GM18519 (cell line): ENCODE measurements around the gene PADI3.

Source experiments
- ATAC-seq: cut with Tn5 transposase; IDR thresholded peaks from one replicate; pipeline ENCODE4 v1.9.1; 2021; ENCODE audit warnings: mild to moderate bottlenecking, moderate library complexity; ENCODE audit not compliant: unreplicated experiment, low FRiP score

Gene PADI3

DNA sequence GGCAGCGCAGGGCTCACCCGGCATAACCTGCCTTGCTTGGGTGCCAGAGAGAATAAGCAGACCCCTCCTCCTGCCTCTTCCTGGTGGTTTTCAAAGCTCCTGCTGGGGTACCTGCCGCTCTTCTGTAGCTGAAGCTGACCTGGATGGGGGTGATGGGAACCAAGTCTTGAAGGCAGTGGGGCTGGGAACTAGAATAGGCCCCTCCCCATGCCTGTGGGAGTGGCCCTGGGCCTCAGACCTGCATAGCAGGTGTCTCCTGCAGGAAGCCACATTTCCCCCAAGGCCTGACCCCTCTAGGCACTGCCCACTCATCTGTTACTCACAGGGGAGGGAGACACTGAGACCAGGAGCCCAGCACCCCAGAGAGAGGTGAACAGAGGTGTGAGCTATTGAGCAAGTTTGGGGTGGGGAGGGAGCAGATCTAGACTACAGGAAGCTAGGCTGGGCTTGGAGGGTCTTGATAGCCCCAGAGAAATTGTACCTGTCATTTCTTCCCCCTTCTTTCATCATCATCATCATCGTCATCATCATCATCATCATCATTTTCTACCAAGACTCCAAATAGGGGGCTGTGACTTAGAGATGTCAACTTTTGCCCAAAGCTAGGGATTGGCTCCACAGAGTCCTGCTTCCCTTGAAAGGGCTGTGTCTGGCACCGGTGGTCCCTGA is 33.9 kb upstream of the PADI3 start:
- no peak for ATAC-seq

DNA sequence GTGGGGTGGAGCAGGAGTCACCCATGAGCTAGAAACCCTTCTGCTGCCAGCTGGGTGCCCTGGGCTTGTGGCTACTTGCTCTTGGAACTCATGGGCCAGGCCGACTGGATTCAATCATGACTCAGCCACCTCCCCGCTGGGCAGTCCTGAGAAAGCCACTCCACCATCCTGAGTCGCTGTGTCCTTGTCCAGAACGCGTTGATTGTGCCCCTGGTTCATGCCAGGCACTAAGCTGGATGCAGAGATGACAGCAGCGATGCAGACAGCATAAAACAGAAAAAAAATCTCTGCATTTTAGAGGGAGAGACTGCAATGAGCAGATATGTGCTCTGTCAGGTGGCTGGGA is 33.4 kb upstream of the PADI3 start:
- ATAC-seq, result no peak

DNA sequence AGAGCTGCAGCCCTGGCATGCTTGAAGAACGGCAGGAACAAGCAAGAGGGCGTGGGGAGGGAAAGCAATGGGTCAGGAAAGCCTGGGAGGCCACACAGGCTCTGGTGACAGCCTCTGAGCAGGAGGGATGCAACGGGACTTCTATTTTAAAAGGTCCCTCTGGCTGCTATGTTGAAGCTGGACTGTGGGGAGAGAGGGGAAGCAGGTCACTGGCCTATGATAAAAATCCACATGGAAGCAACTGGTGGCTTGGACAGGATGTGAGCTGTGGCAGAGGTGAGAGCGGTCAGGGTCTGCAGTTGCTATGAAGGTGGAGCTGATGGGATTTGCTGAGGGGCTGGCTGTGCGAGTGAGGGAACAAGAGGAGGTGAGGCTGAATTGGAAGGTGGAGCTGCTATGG is 32.8 kb upstream of the PADI3 start:
- ATAC-seq, result no peak

DNA sequence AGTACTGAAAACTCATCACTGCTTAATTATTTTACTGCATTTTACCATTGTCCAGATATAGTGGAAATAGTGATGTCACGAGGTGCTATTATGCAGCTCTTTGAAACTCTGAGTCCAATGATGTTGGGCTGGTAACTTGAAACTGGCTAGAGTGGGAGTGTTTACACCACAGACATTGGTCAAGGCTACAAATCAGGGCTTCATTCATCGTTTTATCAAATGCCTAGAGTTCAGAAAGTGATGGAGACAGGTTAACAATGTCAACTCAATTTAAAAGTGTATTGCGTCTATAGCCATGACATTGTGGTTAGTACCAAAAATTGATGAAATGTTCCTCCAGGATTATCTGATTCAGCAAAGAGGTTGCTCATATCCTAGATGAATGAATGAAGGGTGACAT is 31.3 kb upstream of the PADI3 start:
- no peak for ATAC-seq

DNA sequence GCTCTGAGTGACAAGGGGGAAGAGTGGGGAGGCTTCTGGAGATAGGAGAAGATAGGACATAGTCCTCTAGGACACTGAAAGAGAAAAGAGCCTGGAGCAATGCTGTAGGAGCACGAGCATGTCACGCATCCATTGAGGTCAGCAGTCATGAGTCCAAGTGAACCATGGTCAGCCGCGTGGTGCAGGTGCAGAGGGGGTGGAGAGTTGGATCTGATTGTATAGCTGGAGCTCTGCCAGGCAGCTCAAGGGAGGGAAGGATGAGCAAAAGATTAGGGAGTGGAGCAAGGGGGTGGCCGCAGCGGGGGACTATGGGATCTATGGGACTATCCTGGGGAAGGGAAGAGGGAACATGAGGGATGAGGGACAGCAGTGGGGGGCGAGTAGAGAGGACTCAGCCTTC is 30.0 kb upstream of the PADI3 start:
- ATAC-seq, result no peak

DNA sequence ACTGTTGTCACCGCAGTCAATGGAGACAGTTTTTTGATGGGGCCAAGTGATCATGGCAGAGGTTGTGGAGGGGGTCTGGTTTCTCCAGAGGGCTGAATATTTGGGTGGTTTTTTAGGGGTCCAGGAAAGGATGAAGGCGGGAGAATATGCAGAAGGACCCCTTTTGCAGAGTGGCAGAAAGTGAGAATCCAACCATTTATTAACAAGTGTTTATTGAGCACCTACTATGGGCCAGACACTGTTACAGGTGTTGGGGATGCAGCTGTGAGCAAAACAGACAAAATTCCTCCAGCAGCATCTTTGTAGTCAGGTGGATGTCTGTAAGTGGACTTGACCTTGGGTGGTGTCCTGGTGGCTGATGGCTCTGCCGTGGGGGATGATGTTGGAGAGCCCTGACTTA is 28.6 kb upstream of the PADI3 start:
- ATAC-seq, result no peak

DNA sequence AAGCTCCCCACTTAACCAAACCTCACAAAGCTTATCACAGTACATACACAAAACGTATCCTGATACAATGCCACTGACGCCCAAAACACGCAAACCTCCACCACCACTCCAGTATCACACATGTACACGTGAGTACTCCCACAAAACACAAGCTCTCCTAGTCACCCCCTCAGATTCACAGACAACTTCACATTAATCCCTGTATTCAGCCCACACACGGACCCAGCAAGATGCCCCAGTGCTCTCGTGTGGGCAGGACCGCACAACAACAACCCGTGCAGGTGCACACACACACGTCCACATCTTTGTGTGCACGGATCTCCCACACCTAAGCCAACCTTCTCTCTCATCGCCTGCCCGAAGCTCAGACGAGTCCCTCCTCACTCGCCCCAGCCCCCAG is 26.3 kb upstream of the PADI3 start:
- no peak for ATAC-seq

DNA sequence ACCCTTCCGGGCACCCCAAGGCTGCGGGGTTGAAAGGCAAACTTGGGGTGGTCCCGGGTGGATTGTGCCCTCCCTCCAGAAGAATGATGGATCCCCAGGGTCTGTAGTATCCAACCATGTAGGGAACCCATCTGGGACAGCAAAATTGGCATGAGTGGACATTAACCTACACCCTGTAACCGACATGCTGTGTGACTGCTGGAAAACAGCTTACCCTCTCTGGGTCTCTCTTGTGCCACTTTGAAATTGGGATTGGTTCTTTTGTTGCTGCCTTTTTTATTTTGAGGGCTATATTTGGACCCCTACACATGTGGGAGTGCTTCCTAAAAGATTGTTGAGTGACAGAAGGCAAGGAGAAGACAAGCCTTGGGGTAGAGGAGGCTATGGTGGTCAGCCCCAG is 24.5 kb upstream of the PADI3 start:
- ATAC-seq, result no peak

DNA sequence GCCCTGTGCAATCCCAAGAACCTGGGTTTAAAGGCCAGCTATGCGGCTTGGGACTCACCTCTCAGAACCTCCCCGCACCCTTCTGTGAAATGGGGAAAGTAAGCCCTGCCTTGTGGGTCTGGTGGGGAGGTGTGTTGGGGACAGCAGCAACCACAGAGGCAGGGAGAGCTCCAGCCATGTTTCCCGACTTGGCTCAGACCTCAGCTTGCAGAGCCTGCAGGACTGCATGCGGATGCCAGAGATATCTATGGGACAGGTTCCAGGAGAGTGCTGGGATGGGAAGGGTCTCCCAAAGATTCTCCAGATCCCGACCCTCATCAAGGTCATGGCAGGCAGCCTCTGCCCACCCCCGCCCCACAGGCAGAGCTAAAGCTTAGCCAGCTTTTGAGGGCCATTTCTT is 23.8 kb upstream of the PADI3 start:
- no peak for ATAC-seq

DNA sequence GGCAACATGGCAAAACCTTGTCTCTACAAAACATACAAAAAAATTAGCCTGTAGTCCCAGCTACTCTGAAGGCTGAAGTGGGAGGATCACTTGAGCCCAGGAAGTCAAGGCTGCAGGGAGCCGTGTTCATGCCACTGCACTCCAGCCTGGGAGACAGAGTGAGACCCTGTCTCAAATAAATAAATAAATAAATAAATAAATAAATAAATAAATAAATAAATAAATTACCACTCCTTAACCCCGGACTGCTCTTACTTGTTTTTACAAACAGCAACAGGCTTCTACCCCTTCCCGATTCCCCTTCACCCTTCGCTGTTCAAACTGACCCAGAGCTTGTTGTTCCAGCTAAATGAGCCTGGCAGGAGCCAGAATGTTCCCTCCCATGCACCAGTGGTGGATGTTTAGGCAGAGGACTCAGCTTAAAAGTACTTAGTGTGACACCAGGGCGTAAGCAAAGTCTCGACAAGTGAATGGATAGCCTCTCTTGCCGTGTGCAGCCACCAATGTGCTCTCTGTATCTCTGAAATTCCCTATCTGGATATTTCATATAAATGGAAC is 21.5 kb upstream of the PADI3 start:
- ATAC-seq, result no peak

DNA sequence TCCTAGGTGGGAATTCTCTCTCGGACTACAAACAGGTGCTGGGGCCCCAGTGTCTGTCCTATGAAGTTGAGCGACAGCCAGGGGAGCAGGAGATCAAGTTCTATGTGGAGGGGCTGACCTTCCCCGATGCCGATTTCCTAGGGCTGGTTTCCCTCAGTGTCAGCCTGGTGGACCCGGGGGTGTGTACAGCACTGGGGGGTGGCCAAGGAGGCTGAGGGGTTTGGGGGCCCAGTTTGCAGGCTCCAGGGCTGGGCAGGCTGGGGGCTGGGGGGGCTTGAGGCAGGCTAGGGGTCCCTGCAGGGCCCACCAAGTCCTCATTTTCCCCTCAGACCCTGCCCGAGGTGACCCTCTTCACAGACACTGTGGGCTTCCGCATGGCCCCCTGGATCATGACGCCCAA is 20.3 kb upstream of the PADI3 start:
- no peak for ATAC-seq

DNA sequence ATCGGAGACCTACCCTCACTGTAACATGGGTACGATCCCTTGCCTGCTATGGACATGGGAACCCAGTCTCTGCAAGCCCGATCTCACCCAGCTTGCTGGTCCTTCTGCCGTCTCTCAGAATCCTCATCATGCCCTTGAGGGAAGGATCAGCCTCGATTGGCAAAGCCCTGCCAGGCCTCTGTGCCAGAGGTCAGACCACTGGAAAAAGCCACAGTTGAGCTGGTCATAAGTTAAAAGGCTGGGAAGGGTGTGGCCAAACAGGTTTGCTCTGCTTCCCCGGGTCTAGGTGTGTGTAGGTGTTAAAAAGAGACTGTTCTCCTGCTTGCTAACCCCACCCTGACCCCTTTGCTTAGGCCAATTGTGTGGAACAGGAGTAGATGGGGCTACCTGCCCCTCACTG is 19.5 kb upstream of the PADI3 start:
- no peak for ATAC-seq

DNA sequence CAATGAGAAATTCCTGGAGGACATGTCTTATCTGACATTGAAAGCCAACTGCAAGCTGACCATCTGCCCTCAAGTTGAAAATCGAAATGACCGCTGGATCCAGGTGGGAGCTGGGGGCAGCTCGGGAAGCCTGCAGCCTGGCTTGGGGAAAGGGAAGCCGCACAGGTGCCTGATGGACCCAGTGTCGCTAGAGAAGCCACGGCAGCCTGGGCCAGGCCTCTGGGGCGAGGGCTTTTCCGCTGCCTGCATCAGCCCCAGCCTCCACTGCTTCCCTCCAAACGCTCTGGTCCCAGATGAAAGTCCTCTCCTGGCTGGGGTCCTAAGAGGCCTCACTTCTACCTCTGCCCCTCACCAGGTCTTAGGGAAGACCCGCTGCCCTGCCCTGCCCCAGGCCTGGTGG is 18.8 kb upstream of the PADI3 start:
- no peak for ATAC-seq

DNA sequence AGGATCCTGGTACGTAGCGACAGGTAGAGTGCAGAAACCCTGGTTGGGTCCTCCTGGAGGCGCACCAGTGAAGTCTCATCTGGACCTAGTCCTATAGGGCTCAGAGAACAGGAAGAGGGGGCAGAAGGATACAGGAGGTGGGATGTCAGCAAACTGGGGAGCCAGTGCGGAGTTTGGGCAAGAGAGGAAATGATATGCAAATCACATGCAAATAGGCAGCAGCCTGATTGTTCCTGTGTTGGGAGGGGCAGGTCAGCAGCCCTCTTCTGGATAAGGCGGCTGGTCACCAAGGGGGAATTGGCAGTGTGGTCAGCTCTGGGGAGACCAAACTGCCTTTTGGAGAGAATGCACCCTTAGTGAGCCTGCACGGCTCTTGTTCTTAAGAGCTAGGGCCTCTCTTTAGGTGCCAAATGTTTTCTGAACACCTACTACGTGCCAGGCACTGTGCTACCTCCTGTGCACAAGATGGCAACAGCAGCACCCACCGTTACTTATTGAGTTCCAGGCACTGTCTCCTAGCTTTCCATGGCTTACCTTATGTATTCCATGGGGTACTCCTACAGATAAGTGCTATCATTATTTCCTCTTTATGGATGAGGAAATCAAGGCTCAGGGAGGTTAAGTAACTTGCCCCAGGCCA is 18.1 kb upstream of the PADI3 start:
- ATAC-seq, result no peak

DNA sequence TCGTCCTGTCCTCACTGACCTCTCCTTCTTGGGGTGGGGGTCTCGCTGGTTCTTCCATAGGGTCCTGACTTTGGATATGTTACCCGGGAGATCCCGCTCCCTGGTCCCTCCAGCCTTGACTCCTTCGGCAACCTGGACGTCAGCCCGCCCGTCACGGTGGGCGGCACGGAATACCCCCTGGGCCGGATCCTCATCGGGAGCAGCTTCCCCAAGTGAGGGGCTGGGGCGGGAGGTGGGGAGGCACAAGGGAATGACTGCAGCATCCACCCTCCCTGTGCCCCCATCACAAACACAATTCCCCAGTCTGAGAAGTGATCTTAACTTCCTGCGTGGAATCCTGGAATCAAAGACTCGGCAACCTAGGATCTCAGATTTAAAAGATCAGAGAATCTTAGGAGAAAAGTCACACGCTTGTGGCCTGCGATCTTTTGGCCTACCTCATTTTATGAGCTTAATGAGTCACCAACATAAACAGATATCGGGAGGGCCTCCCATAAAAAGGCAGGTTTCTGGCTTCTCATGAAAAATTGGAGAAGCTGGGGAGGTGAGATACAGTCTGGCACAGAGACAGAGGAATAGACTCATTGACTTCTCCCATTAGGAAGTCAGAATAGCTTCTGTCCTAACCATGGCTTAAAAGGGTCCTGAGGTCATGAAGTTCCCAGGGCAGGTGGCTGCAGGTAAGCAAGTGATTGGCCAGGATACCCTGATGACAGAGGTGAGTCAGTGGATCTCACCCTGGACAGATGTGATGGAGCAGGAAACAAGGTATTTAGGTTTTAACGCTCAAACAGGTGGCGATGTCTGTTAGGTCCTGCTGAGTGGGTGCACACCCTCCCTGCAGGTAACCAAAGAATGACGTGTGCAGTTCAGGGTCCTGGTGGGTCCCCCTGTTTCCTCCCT is 15.9 kb upstream of the PADI3 start:
- ATAC-seq, result no peak

DNA sequence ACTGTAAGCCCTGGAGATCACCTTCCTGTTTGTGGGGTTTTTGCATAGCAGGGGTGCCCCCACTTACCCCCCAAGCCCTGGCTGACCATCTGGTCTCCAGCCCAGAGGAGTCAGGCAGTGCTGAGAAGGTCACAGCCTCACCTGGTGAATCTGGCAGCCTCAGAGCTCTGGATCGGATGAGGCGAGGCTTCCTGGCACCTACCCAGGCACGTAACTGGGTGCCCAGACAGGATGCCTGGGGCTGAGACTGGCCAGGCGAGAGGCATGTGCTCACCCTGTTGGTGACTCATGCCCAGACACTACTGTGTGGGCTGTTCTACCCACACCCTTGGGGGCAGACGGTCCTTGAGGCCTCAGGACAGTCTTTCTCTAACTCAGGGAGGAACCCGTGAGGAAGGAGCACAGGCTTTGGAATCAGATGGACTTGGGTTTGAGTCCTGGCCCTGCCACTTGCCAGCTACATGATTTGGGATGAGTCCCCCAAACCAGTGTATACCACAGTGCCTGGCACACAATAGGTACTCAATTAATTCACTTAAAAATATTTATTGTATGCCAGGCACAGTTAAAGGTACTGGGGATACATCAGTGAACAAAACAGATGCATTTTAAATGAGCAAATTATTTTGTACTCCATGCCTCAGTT is 15.1 kb upstream of the PADI3 start:
- ATAC-seq, result no peak

DNA sequence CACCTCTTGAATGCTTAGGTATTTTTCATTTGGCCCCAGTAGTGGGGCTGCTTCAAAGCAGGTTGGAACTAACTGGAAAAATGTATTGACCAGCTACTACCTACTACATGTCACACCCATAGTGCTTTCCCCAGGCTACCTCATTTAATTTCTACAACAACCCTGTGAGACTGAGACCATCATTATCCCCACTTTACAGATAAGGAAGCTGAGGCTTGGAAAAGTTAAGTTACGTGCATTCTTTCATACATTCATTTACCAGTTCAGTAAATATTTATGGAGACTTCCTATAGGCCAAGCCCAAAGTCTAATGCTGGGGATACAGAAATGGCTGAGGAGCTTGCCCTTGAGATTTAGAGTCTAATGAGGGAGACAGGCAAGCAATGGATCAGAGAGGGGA is 14.5 kb upstream of the PADI3 start:
- no peak for ATAC-seq

DNA sequence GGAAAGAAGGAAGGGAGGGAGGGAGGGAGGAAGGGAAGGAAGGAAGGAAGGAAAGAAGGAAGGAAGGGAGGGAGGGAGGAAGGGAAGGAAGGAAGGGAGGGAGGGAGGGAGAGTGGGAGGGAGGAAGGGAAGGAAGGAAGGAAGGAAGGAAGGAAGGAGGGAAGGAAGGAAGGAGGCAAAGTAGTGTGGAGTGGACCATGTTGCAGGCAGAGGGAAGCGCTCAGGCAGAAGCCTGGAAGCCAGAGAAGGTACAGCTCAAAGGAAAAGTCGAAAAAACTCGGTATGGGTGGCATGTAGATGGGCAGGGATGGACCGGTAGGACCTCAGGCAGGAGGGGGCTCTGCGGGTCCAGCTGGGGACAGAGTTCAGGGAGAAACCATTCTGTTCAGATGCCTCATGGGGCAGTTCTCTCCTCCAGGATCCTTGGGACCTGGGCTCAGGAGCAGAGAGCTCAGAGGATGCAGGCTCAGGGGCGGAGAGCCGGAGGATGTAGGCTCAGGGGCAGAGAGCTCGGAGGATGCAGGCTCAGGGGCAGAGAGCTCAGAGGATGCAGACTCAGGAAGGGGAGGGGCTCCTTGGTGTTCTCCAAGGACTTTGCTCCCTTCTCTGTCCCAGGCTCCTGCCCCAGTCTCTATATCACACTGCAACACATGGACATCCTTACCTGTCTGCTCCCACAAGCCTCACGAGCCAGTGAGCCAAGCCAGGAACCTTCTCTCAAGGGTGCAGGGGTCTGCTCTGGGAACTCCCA is 13.6 kb upstream of the PADI3 start:
- ATAC-seq, result no peak

DNA sequence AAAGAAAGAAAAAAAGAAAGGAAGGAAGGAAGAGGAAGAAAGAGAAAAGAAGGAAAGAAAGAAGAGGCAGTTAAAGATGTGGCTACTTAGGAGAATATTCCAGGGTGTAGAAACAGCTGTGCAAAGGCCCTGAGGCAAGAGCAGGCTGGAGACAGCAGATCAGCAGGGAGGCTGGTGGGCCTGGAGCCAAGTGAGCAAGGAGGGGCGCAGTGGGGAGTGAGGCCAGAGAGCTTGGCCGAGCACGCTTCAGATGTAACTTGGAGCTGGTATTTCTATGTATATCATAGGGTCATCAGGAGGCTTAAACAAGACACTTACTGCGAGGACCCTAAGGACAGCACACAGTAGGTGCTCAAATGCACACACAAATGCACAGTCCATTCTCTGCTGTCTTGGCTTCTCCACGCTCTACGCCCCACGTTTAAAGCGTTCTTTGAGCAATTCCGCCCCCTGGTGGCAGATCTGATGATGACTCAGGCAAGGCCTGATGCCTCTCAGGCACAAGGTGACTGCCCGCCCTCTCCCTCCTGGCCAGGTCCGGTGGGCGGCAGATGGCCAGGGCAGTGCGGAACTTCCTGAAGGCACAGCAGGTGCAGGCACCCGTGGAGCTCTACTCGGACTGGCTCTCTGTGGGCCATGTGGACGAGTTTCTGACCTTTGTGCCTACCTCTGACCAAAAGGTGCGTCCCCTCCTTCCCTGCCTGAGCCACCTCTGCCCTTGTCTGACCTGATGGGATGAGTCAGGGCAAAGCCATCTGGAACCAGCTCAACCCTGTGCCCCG is 11.9 kb upstream of the PADI3 start:
- no peak for ATAC-seq

DNA sequence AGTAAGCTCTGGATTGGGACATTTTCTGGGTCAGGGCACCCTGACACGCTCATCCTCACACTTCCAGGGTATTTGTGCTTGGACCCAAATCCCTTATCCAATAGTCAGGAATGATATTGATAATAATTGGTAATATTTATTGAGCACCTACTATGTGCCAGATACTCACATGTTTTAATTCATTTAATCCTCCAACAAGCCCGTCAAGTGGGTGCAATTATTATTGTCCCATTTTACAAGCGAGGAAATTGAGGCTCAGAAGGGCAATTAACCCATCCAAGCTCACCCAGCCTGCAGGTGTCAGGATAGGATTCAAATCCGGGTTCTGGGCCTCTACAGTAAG is 11.4 kb upstream of the PADI3 start:
- ATAC-seq, result no peak
